Thyroid gland (tissue), 4 donors: ENCODE measurements around the gene NPW. TPM values are rescaled to one million over a fixed set of nuclear protein-coding genes. Genes with fewer than 3 reads are reported as not detected.

Source experiments
- DNase-seq, 2 donors: peaks; one replicate each; pipeline ENCODE4 v3.0.0-alpha.2; 2019
- H3K27ac ChIP-seq, 3 donors: fragments of 200-600 bp; sonication (generic); 1 replicate in 2 of 3; 2 replicates in 1 of 3; pipeline ENCODE4 v1.5.1; 2016 to 2019; ENCODE audit warnings: mild to moderate bottlenecking in 1 of 3, moderate library complexity in 1 of 3
- H3K27me3 ChIP-seq: fragments of 200-600 bp; sonication (generic); one replicate; pipeline ENCODE4 v1.5.1; 2019
- H3K36me3 ChIP-seq, 2 donors: fragments of 200-600 bp; sonication (generic); one replicate each; pipeline ENCODE4 v1.5.1; 2016 to 2019
- H3K4me1 ChIP-seq, 2 donors: fragments of 200-600 bp; sonication (generic); one replicate each; pipeline ENCODE4 v1.5.1; 2017 to 2019
- H3K4me3 ChIP-seq, 3 donors: fragments of 200-600 bp; sonication (generic); replicated peaks in 1 of 3; 1 replicate in 2 of 3; 2 replicates in 1 of 3; pipeline ENCODE4 v1.5.1; 2016; ENCODE audit warnings: mild to moderate bottlenecking in 1 of 3
- H3K9me3 ChIP-seq: fragments of 200-600 bp; sonication (generic); one replicate; pipeline ENCODE4 v1.5.1; 2017
- CTCF ChIP-seq, 6 experiments: fragments of 200-600 bp in 3 of 6; fragments of 450-650 bp in 3 of 6; sonication (generic) in 3 of 6; IDR thresholded peaks; one replicate each; pipeline ENCODE4 v1.5.1; 2016 to 2019; ENCODE audit warnings: antibody characterized with exemption in 6 of 6, mild to moderate bottlenecking in 2 of 6, inconsistent platforms in 1 of 6, moderate library complexity in 1 of 6
- POLR2A ChIP-seq, 2 donors: fragments of 450-650 bp; IDR thresholded peaks; one replicate each; pipeline ENCODE4 v1.6.1; 2017; ENCODE audit warnings: antibody characterized with exemption in 2 of 2, mild to moderate bottlenecking in 2 of 2, moderate library complexity in 1 of 2
- WGBS, 2 donors: methylation state at CpG; one replicate each; pipeline ENCODE4 v1.1.5; 2017; 5-methylcytosine and 5-hydroxymethylcytosine counted together
- intact Hi-C: fragments of 100-400 bp; cut with DNase I; formaldehyde crosslinking; loops from one replicate; pipeline ENCODE4 v1.15.1; 2023
- total RNA-seq, 4 donors: library from RNA; depleted of rRNA; stranded (reverse); fragments of >200 nt; gene quantifications; one replicate each; pipeline ENCODE4 v1.2.3, GENCODE V29; 2016

NPW gene
- total RNA-seq, 4 donors from 2014 or later: 0.54 to 0.63 TPM; not detected in 2

GRCh38 chr16:1998852-1999801 is 20.5 kb upstream of the NPW start:
- 90 to 98% methylated on average over 8 to 15 of the region's 39 CpGs for WGBS, 2 donors
- Histone ChIP-seq H3K4me3 (no peak overlapping the region), H3K27ac (no peak overlapping the region), H3K36me3 (peaks cover 51 to 54% of the 10 kb centered on the region in 2 donors), H3K9me3 (no peaks in the 10 kb centered on the region), H3K4me1 (peaks cover 6 to 9% of the 10 kb centered on the region in 2 donors), H3K27me3 (no peaks in the 10 kb centered on the region)
- DNase-seq: no peak
- no peak for TF ChIP-seq POLR2A (IDR thresholded peaks at IDR 0.05)
- TF ChIP-seq CTCF (IDR thresholded peaks at IDR 0.05): no peak
- intact Hi-C loops: no loop called here

DNA sequence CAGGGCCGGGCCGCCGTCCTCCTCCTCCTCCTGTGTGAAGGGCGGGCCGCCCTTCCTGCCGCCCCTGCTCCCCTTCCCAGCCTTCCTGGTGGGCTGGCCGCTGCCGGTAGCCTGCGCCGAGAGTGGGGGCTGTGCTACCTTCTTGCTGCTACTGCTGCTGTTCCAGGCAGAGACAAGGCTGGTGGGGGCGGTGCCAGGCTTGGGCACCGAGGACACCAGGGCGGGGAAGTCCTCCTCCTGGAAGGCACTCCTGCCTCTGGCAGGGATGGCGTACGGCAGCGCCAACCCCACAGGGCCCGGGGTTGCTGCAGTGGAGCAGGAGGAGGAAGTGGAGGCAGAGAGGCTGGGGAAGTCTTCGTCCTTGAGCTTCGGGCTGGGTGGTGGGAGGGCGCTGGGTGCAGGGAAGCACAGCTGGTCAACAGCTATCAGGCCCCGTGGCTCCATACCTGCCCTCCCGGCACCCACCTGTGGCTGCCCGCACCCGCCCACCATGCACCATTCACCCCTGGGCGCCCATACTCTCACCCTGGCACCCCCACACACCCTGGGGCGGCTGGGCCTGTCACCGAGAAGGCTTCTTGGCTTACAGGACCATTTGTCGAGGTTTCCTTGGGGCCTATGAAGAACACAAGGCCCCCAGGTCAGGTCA is 19.6 kb upstream of the NPW start:
- Histone ChIP-seq H3K9me3 (no peaks in the 10 kb centered on the region), H3K27ac (no peak overlapping the region), H3K36me3 (peaks cover 51 to 54% of the 10 kb centered on the region in 2 donors), H3K4me3 (no peak overlapping the region), H3K27me3 (no peaks in the 10 kb centered on the region), H3K4me1 (peaks cover 7 to 15% of the 10 kb centered on the region in 2 donors)
- no peak for TF ChIP-seq POLR2A (IDR thresholded peaks at IDR 0.05)
- TF ChIP-seq CTCF (IDR thresholded peaks at IDR 0.05): no peak
- WGBS, 2 donors: 90 to 93% methylated on average over 20 to 25 of the region's 28 CpGs
- intact Hi-C loops: no loop called here
- DNase-seq: no peak

- Histone ChIP-seq H3K36me3 (peaks cover 51 to 54% of the 10 kb centered on the region in 2 donors), H3K9me3 (no peaks in the 10 kb centered on the region), H3K27ac (no peak overlapping the region), H3K4me3 (no peak overlapping the region), H3K27me3 (no peaks in the 10 kb centered on the region), H3K4me1 (peaks cover 7 to 18% of the 10 kb centered on the region in 2 donors)
- DNase-seq: no peak
- 93 to 95% methylated on average over 7 to 19 of the region's 19 CpGs for WGBS, 2 donors
- intact Hi-C loops: no loop called here
- TF ChIP-seq CTCF (IDR thresholded peaks at IDR 0.05): no peak
- no peak for TF ChIP-seq POLR2A (IDR thresholded peaks at IDR 0.05)
These were observed 18.6 kb upstream of the NPW start for GRCh38 chr16:2001035-2001434.

- H3K27me3 ChIP-seq: no peaks in the 10 kb centered on the region
- intact Hi-C loops: no loop called here
These were observed 17.9 kb upstream of the NPW start for GRCh38 chr16:2001456-2002355.

More at GRCh38 chr16:2001456-2002355, 17.9 kb upstream of the NPW start:
- H3K9me3 ChIP-seq: no peaks in the 10 kb centered on the region
- H3K27ac ChIP-seq: no peak overlapping the region
- H3K36me3 ChIP-seq: peaks cover 51 to 54% of the 10 kb centered on the region in 2 donors
- H3K4me3 ChIP-seq: no peak overlapping the region
- TF ChIP-seq POLR2A (IDR thresholded peaks at IDR 0.05) (no peak), CTCF (IDR thresholded peaks at IDR 0.05) (no peak)
- no peak for DNase-seq
- peaks cover 7 to 19% of the 10 kb centered on the region in 2 donors for H3K4me1 ChIP-seq
- 95% methylated on average over 9 to 25 of the region's 53 CpGs for WGBS, 2 donors
